Superior temporal gyrus (tissue), 1 donor: Measurements from ENCODE around the gene CLK4.

Experiments
- DNase-seq: peaks from one replicate; pipeline ENCODE4 v3.0.0-alpha.2; 2016; ENCODE audit errors: extremely low spot score

CLK4 gene

GRCh38 chr5:178554311-178554710, 72.5 kb downstream of the CLK4 start:
- no peak for DNase-seq

- peak; percentile 32 for DNase-seq
Observed at GRCh38 chr5:178553517-178553916, 73.3 kb downstream of the CLK4 start.
